DMS53 (cell line): ENCODE data around the gene NEUROG2.
"Not testable (repeated sequence)": the region's sequence is repeated elsewhere in the genome, so short reads cannot be mapped to it uniquely, and the experiment has no call there.

Experiments
- DNase-seq: peaks from one replicate; lab custom pipeline; 2025; lab: John Stamatoyannopoulos, UW

NEUROG2 gene

GRCh38 chr4:112516066-112516470 is at the start of gene NEUROG2:
Gene NEUROG2, minus strand, starts transcription at chr4:112516180. Its CDS starts 705 bp downstream, at chr4:112515475.
- no peak for DNase-seq

GRCh38 chr4:112564706-112565270 is 48.8 kb upstream of the NEUROG2 start:
- DNase-seq: no peak

GRCh38 chr4:112563431-112564200 is 47.6 kb upstream of the NEUROG2 start:
- no peak for DNase-seq

- no peak for DNase-seq
Observed at GRCh38 chr4:112562254-112562879, 46.4 kb upstream of the NEUROG2 start.

- DNase-seq: no peak
Observed at GRCh38 chr4:112560084-112560483, 44.1 kb upstream of the NEUROG2 start.

GRCh38 chr4:112559053-112559452 is 43.1 kb upstream of the NEUROG2 start:
- DNase-seq: no peak

- no peak for DNase-seq
Observed at GRCh38 chr4:112557676-112558411, 41.9 kb upstream of the NEUROG2 start.

GRCh38 chr4:112554271-112554670 is 38.3 kb upstream of the NEUROG2 start:
- DNase-seq: not testable (repeated sequence)

GRCh38 chr4:112552668-112553067 is 36.7 kb upstream of the NEUROG2 start:
- DNase-seq: no peak

- no peak for DNase-seq
Observed at GRCh38 chr4:112550728-112551127, 34.7 kb upstream of the NEUROG2 start.

- no peak for DNase-seq
Observed at GRCh38 chr4:112546476-112546875, 30.5 kb upstream of the NEUROG2 start.

- no peak for DNase-seq
Observed at GRCh38 chr4:112545346-112545745, 29.4 kb upstream of the NEUROG2 start.

- DNase-seq: no peak
Observed at GRCh38 chr4:112540695-112541094, 24.7 kb upstream of the NEUROG2 start.

- no peak for DNase-seq
Observed at GRCh38 chr4:112536123-112536522, 20.1 kb upstream of the NEUROG2 start.

- no peak for DNase-seq
Observed at GRCh38 chr4:112532267-112532666, 16.3 kb upstream of the NEUROG2 start.

GRCh38 chr4:112531146-112531545 is 15.2 kb upstream of the NEUROG2 start:
- DNase-seq: no peak

GRCh38 chr4:112526061-112526460 is 10.1 kb upstream of the NEUROG2 start:
- DNase-seq: no peak

- DNase-seq: peak; percentile 91
Observed at GRCh38 chr4:112523764-112524505, 8.0 kb upstream of the NEUROG2 start.

- DNase-seq: peak; percentile 67
Observed at GRCh38 chr4:112523008-112523721, 7.2 kb upstream of the NEUROG2 start.

GRCh38 chr4:112522431-112522830 is 6.5 kb upstream of the NEUROG2 start:
- not testable (repeated sequence) for DNase-seq
